Smooth muscle cell (in vitro differentiated cells): Measurements from ENCODE around the gene ERC1. TPM values are rescaled to one million over a fixed set of nuclear protein-coding genes. Genes with fewer than 3 reads are reported as not detected.

Experiments
- DNase-seq: peaks from one replicate; lab custom pipeline; 2025; ENCODE audit not compliant: unreplicated experiment; lab: John Stamatoyannopoulos, UW
- H2AFZ ChIP-seq: fragments of 200-600 bp; sonication (generic); 2 replicates; pipeline ENCODE4 v1.6.0; 2016; ENCODE audit warnings: antibody characterized with exemption, low read depth, mild to moderate bottlenecking
- H3F3A ChIP-seq: fragments of 200-600 bp; sonication (generic); 2 replicates; pipeline ENCODE4 v1.6.0; 2017; ENCODE audit warnings: antibody characterized with exemption, low read depth
- H3K27ac ChIP-seq: fragments of 200-600 bp; sonication (generic); 2 replicates; pipeline ENCODE4 v1.5.1; 2016; ENCODE audit warnings: low read depth, mild to moderate bottlenecking
- H3K27me3 ChIP-seq: fragments of 200-600 bp; sonication (generic); 2 replicates; pipeline ENCODE4 v1.6.1; 2016; ENCODE audit warnings: low read depth, mild to moderate bottlenecking
- H3K36me3 ChIP-seq: fragments of 200-600 bp; sonication (generic); 2 replicates; pipeline ENCODE4 v1.5.1; 2016; ENCODE audit warnings: low read depth
- H3K4me1 ChIP-seq: fragments of 200-600 bp; sonication (generic); 2 replicates; pipeline ENCODE4 v1.5.1; 2016; ENCODE audit warnings: low read depth
- H3K4me2 ChIP-seq: fragments of 200-600 bp; sonication (generic); 2 replicates; pipeline ENCODE4 v1.6.0; 2016; ENCODE audit warnings: mild to moderate bottlenecking
- H3K4me3 ChIP-seq: fragments of 200-600 bp; sonication (generic); 2 replicates; pipeline ENCODE4 v1.5.1; 2016; ENCODE audit warnings: mild to moderate bottlenecking
- H3K79me2 ChIP-seq: fragments of 200-600 bp; sonication (generic); 2 replicates; pipeline ENCODE4 v1.6.0; 2016; ENCODE audit warnings: low read depth, mild to moderate bottlenecking
- H3K9ac ChIP-seq: fragments of 200-600 bp; sonication (generic); 2 replicates; pipeline ENCODE4 v1.6.0; 2016; ENCODE audit warnings: low read depth
- H3K9me3 ChIP-seq: fragments of 200-600 bp; sonication (generic); replicated peaks from 2 replicates; pipeline ENCODE4 v1.5.1; 2016; ENCODE audit warnings: low read depth
- H4K20me1 ChIP-seq: fragments of 200-600 bp; sonication (generic); 2 replicates; pipeline ENCODE4 v1.6.0; 2016; ENCODE audit warnings: low read depth
- CTCF ChIP-seq: fragments of 200-600 bp; sonication (generic); IDR thresholded peaks from 2 replicates; pipeline ENCODE4 v1.5.1; 2017; ENCODE audit warnings: borderline replicate concordance, mild to moderate bottlenecking, antibody characterized with exemption; ENCODE audit not compliant: insufficient read depth, poor library complexity, severe bottlenecking
- WGBS: methylation state at CpG from one replicate; pipeline ENCODE4 v1.1.7; 2016; ENCODE audit warnings: low lambda C conversion rate; 5-methylcytosine and 5-hydroxymethylcytosine counted together
- polyA plus RNA-seq: library from polyadenylated mRNA; unstranded; fragments of >200 nt; fragmentation: Nextera tagmentation; extraction: Ambion mirVana; gene quantifications from 2 replicates; pipeline ENCODE4 v1.2.1, GENCODE V29; 2016
- total RNA-seq: library from RNA; depleted of rRNA; stranded (reverse); fragments of >200 nt; gene quantifications from 2 replicates; pipeline ENCODE4 v1.2.3, GENCODE V29; 2014

Gene ERC1
- total and polyA plus RNA-seq, 2 experiments from 2014 or later, result 13.8 to 17.6 TPM

GRCh38 chr12:1059162-1059561 is 68.1 kb downstream of the ERC1 start:
- H3K4me3 ChIP-seq, result no peak overlapping the region
- DNase-seq, result no peak
- TF ChIP-seq CTCF, result no peak
- no peak overlapping the region for H3K4me2 ChIP-seq
- peaks cover 14% of the 10 kb centered on the region for H3K36me3 ChIP-seq
- no peak overlapping the region for H3K9ac ChIP-seq
- peaks cover 61% of the 10 kb centered on the region for H3K79me2 ChIP-seq
- H3K4me1 ChIP-seq, result peaks cover 16% of the 10 kb centered on the region
- H3K27me3 ChIP-seq, result no peaks in the 10 kb centered on the region
- H2AFZ ChIP-seq, result no peak overlapping the region
- H3K9me3 ChIP-seq, result peaks cover 13% of the 10 kb centered on the region
- no peaks in the 10 kb centered on the region for H3F3A ChIP-seq
- H4K20me1 ChIP-seq, result peaks cover 23% of the 10 kb centered on the region
- H3K27ac ChIP-seq, result no peak overlapping the region

- H4K20me1 ChIP-seq, result peaks cover 28% of the 10 kb centered on the region
- no peak overlapping the region for H3K9ac ChIP-seq
- H3K27ac ChIP-seq, result no peak overlapping the region
- DNase-seq, result no peak
- no peak overlapping the region for H3K4me2 ChIP-seq
- peaks cover 7% of the 10 kb centered on the region for H3K9me3 ChIP-seq
- no peak overlapping the region for H3K4me3 ChIP-seq
- H3K4me1 ChIP-seq, result no peaks in the 10 kb centered on the region
- H3K27me3 ChIP-seq, result no peaks in the 10 kb centered on the region
- peaks cover 14% of the 10 kb centered on the region for H3K36me3 ChIP-seq
- no peak overlapping the region for H2AFZ ChIP-seq
- no peak for TF ChIP-seq CTCF
- H3K79me2 ChIP-seq, result peaks cover 57% of the 10 kb centered on the region
- H3F3A ChIP-seq, result no peaks in the 10 kb centered on the region
- WGBS, result 96% methylated on average over 1 of the region's 1 CpG
Measured at GRCh38 chr12:1063852-1064251, 72.8 kb downstream of the ERC1 start.

- Histone ChIP-seq H3K27me3 (no peaks in the 10 kb centered on the region), H3K27ac (no peak overlapping the region), H2AFZ (no peak overlapping the region), H3K79me2 (peaks cover 59% of the 10 kb centered on the region), H4K20me1 (peaks cover 33% of the 10 kb centered on the region), H3K36me3 (peaks cover 12% of the 10 kb centered on the region), H3K9ac (no peak overlapping the region), H3K4me1 (no peaks in the 10 kb centered on the region), H3K4me3 (no peak overlapping the region), H3K9me3 (peaks cover 7% of the 10 kb centered on the region), H3K4me2 (no peak overlapping the region), H3F3A (no peaks in the 10 kb centered on the region)
- 94% methylated on average over 2 of the region's 2 CpGs for WGBS
- no peak for DNase-seq
- TF ChIP-seq CTCF, result no peak
Measured at GRCh38 chr12:1064317-1064716, 73.3 kb downstream of the ERC1 start.

DNA sequence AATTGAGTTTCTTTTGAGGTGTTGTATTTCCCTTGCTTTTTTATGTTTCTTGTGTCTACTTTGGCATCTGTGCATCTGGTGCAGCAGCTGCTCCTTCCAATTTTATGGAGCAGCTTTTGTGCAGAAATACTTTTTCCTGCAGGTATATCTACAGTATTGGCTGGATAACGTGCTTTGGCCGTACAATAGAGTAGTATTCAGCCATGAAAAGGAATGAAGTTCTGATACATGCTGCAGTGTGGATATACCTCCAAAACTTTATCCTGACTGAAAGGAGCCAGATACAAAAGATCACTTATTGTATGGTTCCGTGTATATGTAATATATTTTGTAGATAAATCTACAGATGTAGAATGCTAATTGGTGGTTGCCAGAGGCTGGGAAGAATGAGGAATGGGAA is 74.6 kb downstream of the ERC1 start:
- DNase-seq, result no peak
- no peak for TF ChIP-seq CTCF
- H3K27ac ChIP-seq, result no peak overlapping the region
- no peak overlapping the region for H3K9ac ChIP-seq
- 93% methylated on average over 3 of the region's 3 CpGs for WGBS
- no peaks in the 10 kb centered on the region for H3K27me3 ChIP-seq
- H3K4me1 ChIP-seq, result no peaks in the 10 kb centered on the region
- no peaks in the 10 kb centered on the region for H3F3A ChIP-seq
- H4K20me1 ChIP-seq, result peaks cover 46% of the 10 kb centered on the region
- peaks cover 66% of the 10 kb centered on the region for H3K79me2 ChIP-seq
- no peak overlapping the region for H2AFZ ChIP-seq
- H3K4me3 ChIP-seq, result no peak overlapping the region
- H3K9me3 ChIP-seq, result peaks cover 7% of the 10 kb centered on the region
- no peak overlapping the region for H3K4me2 ChIP-seq
- H3K36me3 ChIP-seq, result peaks cover 8% of the 10 kb centered on the region
